Measurements from ENCODE around the gene OR51G2. TPM values are rescaled to one million over a fixed set of nuclear protein-coding genes. Genes with fewer than 3 reads are reported as not detected.

Gene OR51G2
- total RNA-seq, 1 experiment from 2014 or later: not detected

- Histone ChIP-seq H2AFZ (ENCODE audit: low read length) (no peak overlapping the region), H3K79me1 (ENCODE audit: insufficient read depth, low read depth, low read length, poor library complexity, severe bottlenecking) (no peaks in the 10 kb centered on the region), H3K18ac (ENCODE audit: insufficient read length, low read depth, low read length) (no peak overlapping the region), H3K4me2 (ENCODE audit: insufficient read depth, insufficient read length, low read length) (no peak overlapping the region), H3K14ac (ENCODE audit: insufficient read depth, low read length) (no peak overlapping the region), H4K5ac (ENCODE audit: insufficient read length, low read depth, low read length) (no peak overlapping the region), H4K8ac (replicated peaks; ENCODE audit: insufficient read length, low read depth, low read length) (no peak overlapping the region), H3K23ac (ENCODE audit: insufficient read length, low read depth, low read length) (no peak overlapping the region), H3K27me3 (ENCODE audit: insufficient read depth, low read length) (no peaks in the 10 kb centered on the region), H2BK20ac (ENCODE audit: low read depth, low read length, poor library complexity, severe bottlenecking) (no peak overlapping the region), H2AK5ac (ENCODE audit: insufficient read length, low read length) (no peak overlapping the region), H3K9ac (ENCODE audit: extremely low read depth, insufficient read length, low read length) (no peak overlapping the region), H3K4ac (ENCODE audit: low read depth, low read length) (no peak overlapping the region), H3K56ac (ENCODE audit: insufficient read length, low read depth, low read length) (no peak overlapping the region), H3K79me2 (ENCODE audit: insufficient read depth, low read length) (no peaks in the 10 kb centered on the region), H3K4me1 (ENCODE audit: insufficient read depth, low read length) (no peaks in the 10 kb centered on the region), H2BK120ac (ENCODE audit: low read depth, low read length, poor library complexity, severe bottlenecking) (no peak overlapping the region), H3K9me3 (ENCODE audit: control insufficient read depth, low read depth, low read length) (no peaks in the 10 kb centered on the region), H4K91ac (ENCODE audit: insufficient read length, low read depth, low read length) (no peak overlapping the region), H3K23me2 (ENCODE audit: insufficient read length, low read depth, low read length, poor library complexity, severe bottlenecking) (no peaks in the 10 kb centered on the region), H2BK15ac (ENCODE audit: low read depth, low read length) (no peak overlapping the region), H4K20me1 (ENCODE audit: control insufficient read depth, insufficient read depth, insufficient read length) (no peaks in the 10 kb centered on the region), H3K27ac (ENCODE audit: insufficient read length, low read depth, low read length) (no peak overlapping the region), H3T11ph (ENCODE audit: low read length) (no peak overlapping the region), H2BK5ac (ENCODE audit: insufficient read length, low read length) (no peak overlapping the region), H2BK12ac (ENCODE audit: insufficient read length, low read depth, low read length) (no peak overlapping the region)
- no CpG with 5 or more reads among the region's 3 CpGs for WGBS (ENCODE audit: extremely low coverage, insufficient read length, low lambda C conversion rate)
- no peaks in the 10 kb centered on the region for H3K9me3 Mint-ChIP-seq
- H3K27ac Mint-ChIP-seq: no peak overlapping the region
- no peak for DNase-seq
- H3K4me3 Mint-ChIP-seq: no peak overlapping the region
- no peaks in the 10 kb centered on the region; the same call in 1 of the 2 replicates for H3K27me3 Mint-ChIP-seq (ENCODE audit: low read depth)
- H3K36me3 Mint-ChIP-seq (ENCODE audit: insufficient read depth in 1 of 3, low read depth in 3 of 3): no peaks in the 10 kb centered on the region
- H3K4me1 Mint-ChIP-seq: no peaks in the 10 kb centered on the region
- TF ChIP-seq CTCF (conservative IDR thresholded peaks at IDR 0.05): no peak
Measured at GRCh38 chr11:4936745-4937144, 17.6 kb upstream of the OR51G2 start.

Data from H9 (cell line).